PFSK-1 (cell line): ENCODE measurements around the gene CD52.

Experiments used
- FOXP2 ChIP-seq: optimal IDR thresholded peaks from 2 replicates; pipeline ENCODE3; 2011; ENCODE audit warnings: borderline replicate concordance, control low read depth, inconsistent platforms; ENCODE audit not compliant: insufficient read depth; ENCODE audit errors: extremely low read length, extremely low read depth
- POLR2AphosphoS5 ChIP-seq: IDR thresholded peaks from 2 replicates; pipeline ENCODE4 v1.6.1; 2012; ENCODE audit warnings: low read depth, mild to moderate bottlenecking, control low read depth, low read length, moderate library complexity
- SIN3A ChIP-seq: IDR thresholded peaks from 2 replicates; pipeline ENCODE4 v1.6.1; 2012; ENCODE audit warnings: mild to moderate bottlenecking, low read length, moderate library complexity, borderline replicate concordance; ENCODE audit not compliant: insufficient read depth
- TAF1 ChIP-seq: IDR thresholded peaks from 2 replicates; pipeline ENCODE4 v1.6.1; 2012; ENCODE audit warnings: low read length, control low read depth, borderline replicate concordance; ENCODE audit not compliant: insufficient read depth
- TF ChIP-seq, protein P1 (sequence below), 2 experiments: IDR thresholded peaks; 2 replicates each; pipeline versions ENCODE4 v1.6.1 to v1.8.0; 2011 to 2012; ENCODE audit warnings: low read depth in 2 of 2, low read length in 2 of 2, control low read depth in 1 of 2, inconsistent platforms in 1 of 2, mild to moderate bottlenecking in 1 of 2, moderate library complexity in 1 of 2; ENCODE audit not compliant: insufficient read depth in 1 of 2

The CD52 gene

DNA sequence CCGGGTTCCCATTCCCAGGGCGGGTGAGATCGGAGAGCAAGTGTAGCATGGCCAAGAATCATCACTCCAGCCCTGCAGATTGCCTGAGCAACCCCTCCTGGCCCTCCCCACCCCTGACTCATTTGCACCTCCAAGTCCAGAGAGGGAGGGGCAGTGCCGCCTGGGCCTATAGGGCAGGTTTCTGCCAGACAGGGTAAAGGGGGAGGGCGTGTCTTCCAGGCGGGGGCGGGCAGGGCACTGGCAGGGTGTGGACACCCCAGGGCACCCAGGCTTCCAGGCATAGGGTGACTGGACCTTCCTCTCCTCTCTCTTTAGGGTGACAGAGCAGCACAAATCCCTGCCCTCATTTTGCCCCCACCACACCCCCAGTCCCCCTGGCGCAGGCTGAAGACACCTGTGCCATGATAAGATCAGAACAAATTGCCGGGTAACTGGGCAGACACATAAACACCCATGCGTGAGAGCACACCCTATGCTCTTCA is 39.4 kb downstream of the CD52 start:
- TF ChIP-seq TAF1 (no peak), FOXP2 (no peak), SIN3A (no peak), POLR2AphosphoS5 (no peak)
- TF ChIP-seq, protein P1, sequence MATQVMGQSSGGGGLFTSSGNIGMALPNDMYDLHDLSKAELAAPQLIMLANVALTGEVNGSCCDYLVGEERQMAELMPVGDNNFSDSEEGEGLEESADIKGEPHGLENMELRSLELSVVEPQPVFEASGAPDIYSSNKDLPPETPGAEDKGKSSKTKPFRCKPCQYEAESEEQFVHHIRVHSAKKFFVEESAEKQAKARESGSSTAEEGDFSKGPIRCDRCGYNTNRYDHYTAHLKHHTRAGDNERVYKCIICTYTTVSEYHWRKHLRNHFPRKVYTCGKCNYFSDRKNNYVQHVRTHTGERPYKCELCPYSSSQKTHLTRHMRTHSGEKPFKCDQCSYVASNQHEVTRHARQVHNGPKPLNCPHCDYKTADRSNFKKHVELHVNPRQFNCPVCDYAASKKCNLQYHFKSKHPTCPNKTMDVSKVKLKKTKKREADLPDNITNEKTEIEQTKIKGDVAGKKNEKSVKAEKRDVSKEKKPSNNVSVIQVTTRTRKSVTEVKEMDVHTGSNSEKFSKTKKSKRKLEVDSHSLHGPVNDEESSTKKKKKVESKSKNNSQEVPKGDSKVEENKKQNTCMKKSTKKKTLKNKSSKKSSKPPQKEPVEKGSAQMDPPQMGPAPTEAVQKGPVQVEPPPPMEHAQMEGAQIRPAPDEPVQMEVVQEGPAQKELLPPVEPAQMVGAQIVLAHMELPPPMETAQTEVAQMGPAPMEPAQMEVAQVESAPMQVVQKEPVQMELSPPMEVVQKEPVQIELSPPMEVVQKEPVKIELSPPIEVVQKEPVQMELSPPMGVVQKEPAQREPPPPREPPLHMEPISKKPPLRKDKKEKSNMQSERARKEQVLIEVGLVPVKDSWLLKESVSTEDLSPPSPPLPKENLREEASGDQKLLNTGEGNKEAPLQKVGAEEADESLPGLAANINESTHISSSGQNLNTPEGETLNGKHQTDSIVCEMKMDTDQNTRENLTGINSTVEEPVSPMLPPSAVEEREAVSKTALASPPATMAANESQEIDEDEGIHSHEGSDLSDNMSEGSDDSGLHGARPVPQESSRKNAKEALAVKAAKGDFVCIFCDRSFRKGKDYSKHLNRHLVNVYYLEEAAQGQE (IDR thresholded peaks at IDR 0.05; ENCODE audit: insufficient read depth in 1 of 2, low read depth in 2 of 2, low read length in 2 of 2), result no peak

DNA sequence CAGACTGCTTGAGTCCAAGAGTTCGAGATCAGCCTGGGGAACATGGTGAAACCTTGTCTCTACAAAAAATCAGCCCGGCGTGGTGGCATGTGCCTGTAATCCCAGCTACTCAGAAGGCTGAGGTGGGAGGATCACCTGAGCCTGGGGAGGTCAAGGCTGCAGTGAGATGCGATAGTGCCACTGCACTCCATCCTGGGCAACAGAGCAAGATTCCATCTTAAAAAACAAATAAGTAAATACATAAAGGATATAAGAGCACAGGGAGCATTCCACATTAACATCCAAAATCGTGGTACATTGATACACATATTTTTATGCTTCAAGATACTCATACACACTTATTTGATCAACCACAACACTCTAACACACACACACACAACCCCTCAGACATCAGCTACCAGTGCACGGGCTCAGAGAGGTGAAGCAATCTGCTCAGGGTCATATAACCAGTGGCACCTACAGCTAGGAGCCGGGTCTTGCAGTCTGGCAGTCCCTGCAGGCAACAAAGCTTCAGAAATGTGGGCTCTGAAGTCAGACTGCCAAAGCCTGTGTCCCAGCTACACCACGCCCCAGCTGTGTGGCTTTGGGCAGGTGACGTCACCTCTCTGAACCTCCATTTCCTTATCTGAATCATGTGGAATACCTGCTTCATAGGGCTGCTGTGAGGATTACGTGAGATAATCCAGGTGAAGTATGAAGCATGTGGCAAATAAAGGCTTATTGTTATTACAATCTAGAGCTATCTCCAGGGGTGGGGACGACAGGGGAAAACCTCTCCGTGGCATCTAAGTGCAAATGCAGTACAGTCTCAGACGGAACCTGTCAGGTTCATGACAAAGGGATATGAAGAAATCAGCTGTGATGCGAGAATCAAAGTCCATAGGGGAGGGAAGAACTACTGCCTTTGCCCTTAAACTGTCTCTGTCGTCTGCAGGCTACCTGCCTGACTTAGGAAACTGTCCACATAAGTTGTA is 40.9 kb downstream of the CD52 start:
- TF ChIP-seq FOXP2 (no peak), POLR2AphosphoS5 (no peak), TAF1 (no peak)

DNA sequence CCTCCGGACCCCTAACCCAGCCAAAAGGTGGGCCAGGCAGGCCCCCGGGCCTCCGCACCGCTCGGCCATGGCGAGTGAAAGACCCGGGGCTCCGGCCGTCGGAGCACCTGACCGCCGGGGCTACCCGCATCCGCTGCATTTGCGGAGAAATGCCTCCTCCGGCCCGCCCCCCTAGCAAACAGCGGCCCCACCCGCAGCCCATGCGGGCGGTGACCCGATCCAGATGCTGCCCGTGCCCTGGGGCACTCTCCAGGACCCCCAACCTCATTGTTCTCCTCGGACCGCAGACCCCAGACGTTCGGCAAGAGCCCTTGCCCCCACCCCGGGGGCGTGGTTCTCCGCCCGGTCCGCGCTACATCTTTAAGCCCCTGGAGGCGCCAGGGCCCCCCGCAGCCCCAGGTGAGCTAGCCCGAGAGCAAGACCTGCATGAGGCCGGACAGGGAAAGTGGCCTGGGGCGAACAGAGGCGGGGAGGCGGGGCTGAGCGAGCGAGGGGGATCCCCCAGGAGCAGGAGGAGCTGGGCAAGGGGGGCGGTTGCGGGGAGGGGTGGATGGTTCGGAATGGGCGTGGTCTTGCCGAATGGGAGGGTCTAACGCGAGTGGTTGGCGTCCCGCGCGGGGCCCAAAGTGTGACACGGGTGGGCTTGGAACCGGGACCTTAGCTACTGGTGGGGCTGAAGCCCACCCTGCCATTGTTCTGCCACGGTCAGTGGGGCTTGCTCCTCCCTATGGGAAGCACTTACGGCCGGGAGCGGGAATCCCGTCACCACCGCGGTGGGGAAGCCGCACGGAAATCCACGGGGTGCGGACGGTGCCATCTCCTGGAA is 42.4 kb downstream of the CD52 start:
- no peak for TF ChIP-seq TAF1

DNA sequence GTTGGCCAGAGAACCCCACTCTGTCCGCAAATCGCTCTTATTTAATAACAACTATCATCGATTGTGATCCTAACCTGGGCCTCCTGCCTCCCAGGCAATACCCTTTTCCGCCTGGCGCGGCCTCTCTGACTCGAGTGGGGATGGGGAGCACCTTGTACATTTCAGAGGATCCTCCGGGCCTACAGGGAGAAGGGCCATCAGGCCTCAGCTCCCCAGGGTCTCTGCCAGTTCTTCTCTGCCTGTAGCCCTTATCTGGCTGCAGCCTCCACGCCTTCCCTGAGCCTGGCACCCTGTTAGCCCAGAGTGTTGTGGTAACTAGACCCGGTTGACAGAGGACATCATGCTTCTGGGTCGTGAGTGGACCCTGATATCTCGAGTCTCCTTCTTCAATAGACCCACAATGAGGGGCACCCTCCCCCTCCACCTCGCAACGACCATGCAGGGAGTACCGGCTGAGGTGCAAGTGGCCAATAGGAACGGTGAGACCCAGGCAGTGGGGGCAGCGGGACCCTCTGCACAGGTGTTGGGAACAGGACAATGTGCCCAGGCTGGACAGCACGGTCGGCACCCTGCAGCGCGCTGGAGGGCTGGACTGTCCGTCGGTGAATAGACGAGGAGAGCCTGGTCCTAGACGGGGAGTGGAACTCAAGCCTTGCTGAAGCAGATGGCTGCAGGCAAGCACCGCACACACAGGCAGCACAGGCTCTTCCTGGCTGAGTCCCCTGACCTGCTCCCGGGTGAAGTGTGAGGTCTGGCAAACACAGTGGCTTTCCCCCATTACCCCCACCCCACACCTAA is 43.2 kb downstream of the CD52 start:
- TF ChIP-seq FOXP2 (no peak), SIN3A (no peak), TAF1 (no peak), POLR2AphosphoS5 (no peak)
- TF ChIP-seq, protein P1 (IDR thresholded peaks at IDR 0.05; ENCODE audit: insufficient read depth in 1 of 2, low read depth in 2 of 2, low read length in 2 of 2), result no peak

DNA sequence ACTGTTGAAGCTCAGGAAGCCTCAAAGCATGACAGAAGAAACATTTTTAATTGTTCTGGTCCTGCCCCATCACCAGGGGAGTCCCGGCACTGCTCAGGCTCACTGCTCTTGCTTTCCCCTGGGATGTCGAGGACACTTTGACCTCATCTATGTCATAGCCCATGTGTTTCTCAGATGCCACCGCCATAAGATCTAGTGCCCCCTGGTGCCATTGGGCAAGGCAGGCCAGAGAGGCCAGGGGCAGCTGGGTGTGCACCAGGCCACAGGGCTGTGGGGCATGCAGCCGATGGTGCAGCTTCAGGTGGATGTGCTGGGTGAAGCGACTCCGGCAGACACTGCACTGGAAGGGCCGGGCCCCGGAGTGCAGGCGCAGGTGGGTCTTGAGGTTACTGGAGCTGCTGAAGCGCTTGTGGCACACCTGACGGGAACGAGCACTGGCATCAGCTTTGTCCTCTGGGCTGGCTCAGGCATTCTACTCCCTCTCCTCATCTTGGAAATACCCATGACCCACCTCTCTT is 43.9 kb downstream of the CD52 start:
- TF ChIP-seq SIN3A (no peak), TAF1 (no peak), POLR2AphosphoS5 (no peak), FOXP2 (no peak)
- TF ChIP-seq, protein P1 (IDR thresholded peaks at IDR 0.05; ENCODE audit: insufficient read depth in 1 of 2, low read depth in 2 of 2, low read length in 2 of 2), result no peak
